ENCODE data around the gene ARSB.

ARSB gene

GRCh38 chr5:78908173-78909061 lies 76.7 kb downstream of the ARSB start:
- intact Hi-C loops (cut with DNase I): loop anchor here (10.0 kb wide), 1 partner anchor 56 kb away; no protein-coding TSS in a partner anchor
- peak in 8 of 10 donors; percentile 21 to 89 (median 44) for DNase-seq

GRCh38 chr5:78907255-78907891 lies 77.7 kb downstream of the ARSB start:
- peak in 8 of 10 donors; percentile 33 to 92 (median 54) for DNase-seq
- intact Hi-C loops (cut with DNase I): loop anchor here (10.0 kb wide), 1 partner anchor 57 kb away; no protein-coding TSS in a partner anchor

GRCh38 chr5:78905084-78905938 lies 79.8 kb downstream of the ARSB start:
- no peak for DNase-seq
- intact Hi-C loops (cut with DNase I): loop anchor here (10.0 kb wide), 1 partner anchor 59 kb away; no protein-coding TSS in a partner anchor

- intact Hi-C loops (cut with DNase I): loop anchor here (10.0 kb wide), 1 partner anchor 61 kb away; no protein-coding TSS in a partner anchor
- no peak for DNase-seq
These were observed 81.2 kb downstream of the ARSB start for GRCh38 chr5:78903861-78904260.

GRCh38 chr5:78903353-78903752 lies 81.8 kb downstream of the ARSB start:
- intact Hi-C loops (cut with DNase I): loop anchor here (10.0 kb wide), 1 partner anchor 61 kb away; no protein-coding TSS in a partner anchor
- no peak for DNase-seq

GRCh38 chr5:78899922-78900362 lies 85.2 kb downstream of the ARSB start:
- peak in 1 of 10 donors; percentile 35 for DNase-seq
- intact Hi-C loops (cut with DNase I): loop anchor here (10.0 kb wide), 1 partner anchor 65 kb away; no protein-coding TSS in a partner anchor

- intact Hi-C loops (cut with DNase I): no loop called here
- no peak for DNase-seq
These were observed 89.0 kb downstream of the ARSB start for GRCh38 chr5:78896132-78896531.

- DNase-seq: no peak
- intact Hi-C loops (cut with DNase I): no loop called here
These were observed 89.5 kb downstream of the ARSB start for GRCh38 chr5:78895616-78896015.

GRCh38 chr5:78893940-78894677 lies 91.0 kb downstream of the ARSB start:
- intact Hi-C loops (cut with DNase I): no loop called here
- no peak for DNase-seq

GRCh38 chr5:78890667-78891379 lies 94.3 kb downstream of the ARSB start:
- no peak for DNase-seq
- intact Hi-C loops (cut with DNase I): no loop called here

- no peak for DNase-seq
- intact Hi-C loops (cut with DNase I): no loop called here
These were observed 95.6 kb downstream of the ARSB start for GRCh38 chr5:78889369-78890140.

GRCh38 chr5:78888580-78889368 lies 96.3 kb downstream of the ARSB start:
- intact Hi-C loops (cut with DNase I): no loop called here
- DNase-seq: peak in 3 of 10 donors; percentile 18 to 72 (median 31)

GRCh38 chr5:78887384-78888118 lies 97.6 kb downstream of the ARSB start:
- no peak for DNase-seq
- intact Hi-C loops (cut with DNase I): no loop called here

- intact Hi-C loops (cut with DNase I): no loop called here
- no peak for DNase-seq
These were observed 98.5 kb downstream of the ARSB start for GRCh38 chr5:78886341-78887230.

GRCh38 chr5:78881884-78882283 lies 103.2 kb downstream of the ARSB start:
- DNase-seq: no peak
- intact Hi-C loops (cut with DNase I): no loop called here

- no peak for DNase-seq
- intact Hi-C loops (cut with DNase I): no loop called here
These were observed 105.6 kb downstream of the ARSB start for GRCh38 chr5:78879516-78879915.
